Left renal pelvis (tissue), 4 donors: Measurements from ENCODE around the gene FLT3. TPM values are rescaled to one million over a fixed set of nuclear protein-coding genes. Genes with fewer than 3 reads are reported as not detected.
A peak's percentile ranks its signal among the peaks of the same experiment; 100 is the strongest.
"Not testable (repeated sequence)": the region's sequence is repeated elsewhere in the genome, so short reads cannot be mapped to it uniquely, and the experiment has no call there.

Source experiments
- DNase-seq, 4 donors: peaks; one replicate each; pipeline ENCODE4 v3.0.0-alpha.2; 2013; ENCODE audit warnings: low read depth in 4 of 4, low spot score in 3 of 4
- polyA plus RNA-seq, 4 donors: library from polyadenylated mRNA; unstranded; fragments of 120-200 nt; gene quantifications; one replicate each; pipeline ENCODE4 v1.2.1, GENCODE V29; 2013; ENCODE audit not compliant: insufficient read length in 4 of 4

The FLT3 gene
- under 1 TPM; 0.19 to 0.58 (median 0.27) TPM for polyA plus RNA-seq

GRCh38 chr13:28100150-28101121 is at the start of gene FLT3:
TSS of gene FLT3 (minus strand) at chr13:28100576. CDS start at chr13:28100510, 66 bp downstream.
- peak in 2 of 4 donors; percentile 25 to 29 for DNase-seq

- no peak for DNase-seq
These were observed 47.1 kb upstream of the FLT3 start for GRCh38 chr13:28147495-28147894.

GRCh38 chr13:28145049-28145448 is 44.7 kb upstream of the FLT3 start:
- no peak for DNase-seq

GRCh38 chr13:28141542-28141941 is 41.2 kb upstream of the FLT3 start:
- DNase-seq = not testable (repeated sequence)

GRCh38 chr13:28140433-28141125 is 40.2 kb upstream of the FLT3 start:
- no peak for DNase-seq

GRCh38 chr13:28138756-28139470 is 38.5 kb upstream of the FLT3 start:
- peak; percentile 75 to 84 (median 81) for DNase-seq

- peak; percentile 84 to 87 (median 85) for DNase-seq
These were observed 37.8 kb upstream of the FLT3 start, which contains the start of gene PAN3 for GRCh38 chr13:28138012-28138755. TSS of gene PAN3 (plus strand) at chr13:28138545. CDS start at chr13:28138658, 113 bp downstream.

- DNase-seq = no peak
These were observed 37.2 kb upstream of the FLT3 start for GRCh38 chr13:28137596-28137995.

- no peak for DNase-seq
These were observed 36.5 kb upstream of the FLT3 start for GRCh38 chr13:28136916-28137315.

- no peak for DNase-seq
These were observed 31.3 kb upstream of the FLT3 start for GRCh38 chr13:28131646-28132045.

- no peak for DNase-seq
These were observed 29.7 kb upstream of the FLT3 start for GRCh38 chr13:28129911-28130693.

- DNase-seq = no peak
These were observed 28.6 kb upstream of the FLT3 start for GRCh38 chr13:28128926-28129325.

- DNase-seq = no peak
These were observed 27.7 kb upstream of the FLT3 start for GRCh38 chr13:28128030-28128429.

- DNase-seq = no peak
These were observed 20.8 kb upstream of the FLT3 start for GRCh38 chr13:28121224-28121623.

- DNase-seq = no peak
These were observed 19.9 kb upstream of the FLT3 start for GRCh38 chr13:28120317-28120716.

GRCh38 chr13:28117689-28118377 is 17.5 kb upstream of the FLT3 start:
- DNase-seq = no peak

GRCh38 chr13:28116736-28117135 is 16.4 kb upstream of the FLT3 start:
- no peak for DNase-seq

GRCh38 chr13:28110414-28110813 is 10.0 kb upstream of the FLT3 start:
- DNase-seq = no peak

GRCh38 chr13:28106976-28107375 is 6.6 kb upstream of the FLT3 start:
- DNase-seq = no peak
